HG02943 (cell line): Measurements from ENCODE around the gene ERCC1.
"Not testable (repeated sequence)": the region's sequence is repeated elsewhere in the genome, so short reads cannot be mapped to it uniquely, and the experiment has no call there.

Experiments used
- ATAC-seq: cut with Tn5 transposase; IDR thresholded peaks from one replicate; pipeline ENCODE4 v1.9.1; 2021; ENCODE audit warnings: mild to moderate bottlenecking, low read depth, moderate library complexity; ENCODE audit not compliant: unreplicated experiment

Gene ERCC1

DNA sequence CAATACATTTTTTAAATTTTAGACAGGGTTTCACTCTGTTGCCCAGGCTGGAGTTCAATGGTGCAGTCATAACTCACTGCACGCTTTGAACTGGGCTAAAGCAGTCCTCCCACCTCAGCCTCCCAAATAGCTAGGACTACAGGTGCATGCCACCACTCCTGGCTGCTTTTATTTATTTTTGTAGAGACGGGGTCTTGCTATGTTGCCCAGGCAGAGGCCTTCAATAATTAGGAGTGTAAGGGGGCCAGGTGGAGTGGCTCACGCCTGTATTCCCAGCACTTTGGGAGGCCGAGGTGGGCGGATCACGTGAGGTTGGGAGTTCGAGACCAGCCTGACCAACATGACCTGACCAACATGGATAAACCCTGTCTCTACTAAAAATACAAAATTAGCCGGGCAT lies 8.8 kb upstream of the ERCC1 start:
- not testable (repeated sequence) for ATAC-seq

GRCh38 chr19:45431008-45431407 lies 7.3 kb upstream of the ERCC1 start:
- not testable (repeated sequence) for ATAC-seq

DNA sequence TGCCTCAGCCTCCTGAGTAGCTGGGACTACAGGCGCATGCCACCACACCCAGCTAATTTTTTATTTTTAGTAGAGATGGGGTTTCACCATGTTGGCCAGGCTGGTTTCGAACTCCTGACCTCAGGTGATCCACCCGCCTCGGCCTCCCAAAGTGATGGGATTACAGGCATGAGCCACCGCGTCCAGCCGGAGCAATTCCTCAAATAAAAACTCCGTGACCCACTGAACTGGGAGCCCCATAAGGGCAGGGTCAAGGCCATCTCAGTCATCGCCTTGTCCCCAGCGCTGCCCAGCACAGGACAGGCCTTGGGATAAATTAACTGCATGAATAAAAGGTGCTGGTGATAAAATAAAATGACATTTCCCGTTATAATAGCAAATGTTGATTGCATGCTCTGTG lies 6.2 kb upstream of the ERCC1 start:
- not testable (repeated sequence) for ATAC-seq

- no peak for ATAC-seq
Observed at GRCh38 chr19:45428384-45429231, 4.9 kb upstream of the ERCC1 start.

DNA sequence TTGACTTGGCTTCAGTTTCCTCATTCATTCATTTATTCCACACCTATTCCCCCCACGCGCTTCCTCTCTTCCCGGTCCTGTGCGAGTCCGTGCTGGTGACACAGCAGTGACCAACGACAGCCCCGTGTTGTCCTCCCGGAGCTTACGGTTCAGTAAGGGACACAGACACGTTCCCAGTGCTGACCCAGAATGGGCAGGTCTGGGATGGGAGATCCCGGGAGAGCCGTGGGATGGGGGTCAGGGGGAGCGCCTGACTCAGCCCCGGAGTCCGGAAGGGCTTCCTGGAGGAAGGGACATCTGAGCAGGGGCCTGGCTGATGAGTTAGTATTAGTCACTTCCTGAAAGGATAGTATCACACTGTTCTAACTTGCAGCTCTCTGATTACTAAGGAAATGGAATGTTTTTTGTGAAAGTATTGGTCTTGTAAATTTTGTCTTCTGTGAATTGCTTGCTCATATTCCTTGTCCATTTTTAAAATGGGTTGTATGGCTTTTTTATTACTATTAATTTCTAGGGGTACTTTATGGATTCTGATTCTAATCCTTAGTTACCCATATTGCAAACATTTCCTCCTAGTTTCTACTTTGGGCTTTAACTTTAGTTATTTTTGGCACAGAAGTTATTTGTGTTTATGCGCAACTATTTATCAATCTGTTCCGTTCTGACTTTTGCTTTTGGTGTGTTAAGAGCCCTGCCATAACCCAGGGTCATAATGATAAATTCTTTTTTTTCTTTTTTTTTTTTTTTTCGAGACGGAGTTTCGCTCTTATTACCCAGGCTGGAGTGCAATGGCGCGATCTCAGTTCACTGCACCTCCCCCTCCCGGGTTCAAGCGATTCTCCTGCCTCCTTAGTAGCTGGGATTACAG lies 708 bp upstream of the ERCC1 start:
- ATAC-seq = no peak

GRCh38 chr19:45423033-45423588 lies 606 bp downstream of the ERCC1 start:
- ATAC-seq = no peak

- no peak for ATAC-seq
Observed at GRCh38 chr19:45421947-45422498, 1.7 kb downstream of the ERCC1 start.

DNA sequence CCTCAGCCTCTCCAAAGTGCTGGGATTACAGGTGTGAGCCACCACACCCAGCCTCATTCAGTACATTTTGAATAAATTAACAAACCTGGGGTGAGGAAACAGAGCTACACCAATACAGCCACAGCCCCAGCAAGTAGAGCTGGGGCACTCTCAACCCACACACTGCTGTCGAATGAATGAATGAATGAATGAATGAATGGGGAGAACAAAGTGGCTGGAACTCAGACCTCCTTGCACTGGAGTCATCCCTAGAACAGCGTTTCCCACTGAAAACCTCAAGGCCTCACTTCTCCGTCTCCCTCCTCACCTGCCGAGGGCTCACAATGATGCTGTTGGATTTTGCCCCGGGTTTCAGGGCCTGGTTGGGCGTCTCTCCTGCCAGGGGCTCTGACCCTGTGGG lies 2.8 kb downstream of the ERCC1 start:
- no peak for ATAC-seq

GRCh38 chr19:45420356-45420755 lies 3.4 kb downstream of the ERCC1 start:
- no peak for ATAC-seq

DNA sequence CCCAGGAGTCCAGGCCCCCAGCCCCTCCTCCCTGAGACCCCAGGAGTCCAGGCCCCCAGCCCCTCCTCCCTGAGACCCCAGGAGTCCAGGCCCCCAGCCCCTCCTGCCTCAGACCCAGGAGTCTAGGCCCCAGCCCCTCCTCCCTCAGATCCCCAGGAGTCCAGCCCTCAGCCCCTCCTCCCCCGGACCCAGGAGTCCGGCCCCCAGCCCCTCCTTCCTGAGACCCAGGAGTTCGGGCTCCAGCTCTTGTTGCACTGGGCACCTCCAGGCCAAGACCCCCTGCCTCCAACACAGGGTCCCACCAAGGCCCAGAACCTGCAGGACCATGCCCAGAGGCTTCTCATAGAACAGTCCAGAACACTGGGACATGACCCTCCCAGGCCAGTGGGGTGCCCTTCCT lies 3.8 kb downstream of the ERCC1 start:
- ATAC-seq = no peak

- ATAC-seq = no peak
Observed at GRCh38 chr19:45419396-45419795, 4.3 kb downstream of the ERCC1 start.

DNA sequence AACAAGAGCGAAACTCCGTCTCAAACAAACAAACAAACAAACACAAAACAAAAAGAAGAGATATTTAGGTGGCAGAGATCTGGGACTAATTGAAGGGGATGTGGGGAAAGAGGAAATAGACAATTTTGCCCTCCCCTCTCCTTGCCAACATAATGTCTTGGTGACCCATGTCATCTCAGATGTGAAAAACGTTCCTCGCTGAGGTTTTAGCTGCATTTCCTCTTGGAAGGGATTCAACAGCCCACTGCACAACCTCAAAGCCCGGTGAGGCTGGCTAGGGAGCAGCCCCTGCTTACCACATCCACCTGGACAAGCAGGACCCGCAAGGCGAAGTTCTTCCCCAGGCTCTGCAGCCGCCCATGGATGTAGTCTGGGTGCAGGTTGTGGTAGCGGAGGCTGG lies 4.9 kb downstream of the ERCC1 start:
- ATAC-seq = no peak

- no peak for ATAC-seq
Observed at GRCh38 chr19:45417151-45417550, 6.6 kb downstream of the ERCC1 start.

GRCh38 chr19:45414468-45414867 lies 9.2 kb downstream of the ERCC1 start:
- ATAC-seq = no peak

GRCh38 chr19:45413497-45413896 lies 10.2 kb downstream of the ERCC1 start:
- no peak for ATAC-seq

- ATAC-seq = not testable (repeated sequence)
Observed at GRCh38 chr19:45410330-45410729, 13.4 kb downstream of the ERCC1 start.

GRCh38 chr19:45409557-45409920 lies 14.2 kb downstream of the ERCC1 start:
- ATAC-seq = no peak

DNA sequence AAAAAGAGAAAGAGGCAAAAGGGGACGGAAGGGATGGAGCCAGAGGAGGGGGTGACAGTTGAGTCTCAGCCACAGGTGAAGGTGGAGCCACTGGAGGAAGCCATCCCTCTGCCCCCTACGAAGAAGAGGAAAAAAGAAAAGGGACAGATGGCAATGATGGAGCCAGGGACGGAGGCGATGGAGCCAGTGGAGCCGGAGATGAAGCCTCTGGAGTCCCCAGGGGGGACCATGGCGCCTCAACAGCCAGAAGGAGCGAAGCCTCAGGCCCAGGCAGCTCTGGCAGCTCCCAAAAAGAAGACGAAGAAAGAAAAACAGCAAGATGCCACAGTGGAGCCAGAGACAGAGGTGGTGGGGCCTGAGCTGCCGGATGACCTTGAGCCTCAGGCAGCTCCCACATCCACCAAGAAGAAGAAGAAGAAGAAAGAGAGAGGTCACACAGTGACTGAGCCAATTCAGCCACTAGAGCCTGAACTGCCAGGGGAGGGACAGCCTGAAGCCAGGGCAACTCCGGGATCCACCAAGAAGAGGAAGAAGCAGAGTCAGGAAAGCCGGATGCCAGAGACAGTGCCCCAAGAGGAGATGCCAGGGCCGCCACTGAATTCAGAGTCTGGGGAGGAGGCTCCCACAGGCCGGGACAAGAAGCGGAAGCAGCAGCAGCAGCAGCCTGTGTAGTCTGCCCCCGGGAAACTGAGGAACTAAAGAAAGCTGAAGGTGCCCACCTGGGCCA lies 14.7 kb downstream of the ERCC1 start:
- no peak for ATAC-seq

- ATAC-seq = no peak
Observed at GRCh38 chr19:45408121-45408520, 15.6 kb downstream of the ERCC1 start.

- not testable (repeated sequence) for ATAC-seq
Observed at GRCh38 chr19:45407585-45407984, 16.1 kb downstream of the ERCC1 start.

DNA sequence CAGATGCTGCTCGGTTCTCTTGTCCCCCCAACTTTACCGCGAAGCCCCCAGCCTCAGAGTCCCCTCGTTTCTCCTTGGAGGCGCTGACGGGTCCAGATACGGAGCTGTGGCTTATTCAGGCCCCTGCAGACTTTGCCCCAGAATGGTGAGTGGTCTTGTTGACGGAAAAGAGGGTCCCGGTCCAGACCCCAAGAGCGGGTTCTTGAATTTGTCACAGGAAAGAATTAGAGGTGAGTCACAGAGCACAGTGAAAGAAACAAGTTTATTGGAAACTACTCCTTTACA lies 16.7 kb downstream of the ERCC1 start:
- no peak for ATAC-seq
